Activated T-helper 2 cell treated with anti-CD3 and anti-CD28 coated beads, Interferon-gamma antibody, Interleukin-2, Interleukin-4, amounts not matched to agents 10 μg/mL and 5 μg/mL and 100 μg/mL, durations not matched to agents 14 hours and 24 hours and 36 hours (primary cell): ENCODE measurements around the gene WFDC12. TPM values are rescaled to one million over a fixed set of nuclear protein-coding genes. Genes with fewer than 3 reads are reported as not detected.

ENCODE experiments used
- DNase-seq: peaks from one replicate; pipeline ENCODE4 v3.0.0; 2021; ENCODE audit warnings: low spot score
- H3K27ac Mint-ChIP-seq: one replicate; pipeline ENCODE4 v1.8.0; 2021; ENCODE audit warnings: mixed read lengths
- H3K27me3 Mint-ChIP-seq: one replicate; pipeline ENCODE4 v1.8.0; 2021; ENCODE audit warnings: low read depth, mixed read lengths
- H3K36me3 Mint-ChIP-seq: one replicate; pipeline ENCODE4 v1.8.0; 2021; ENCODE audit warnings: low read depth, mixed read lengths
- H3K4me1 Mint-ChIP-seq: one replicate; pipeline ENCODE4 v1.8.0; 2021; ENCODE audit warnings: low read depth, mixed read lengths
- H3K4me3 Mint-ChIP-seq: one replicate; pipeline ENCODE4 v1.8.0; 2021; ENCODE audit warnings: low read depth, mild to moderate bottlenecking, moderate library complexity, mixed read lengths
- H3K9me3 Mint-ChIP-seq: one replicate; pipeline ENCODE4 v1.8.0; 2021; ENCODE audit warnings: mixed read lengths
- intact Hi-C: fragments of 100-400 bp; cut with micrococcal nuclease; formaldehyde crosslinking; loops from one replicate; pipeline ENCODE4 v1.15.1; 2023
- total RNA-seq: library from RNA; stranded (reverse); gene quantifications from 2 replicates; pipeline ENCODE4 v1.2.3, GENCODE V29; 2022

Gene WFDC12
- total RNA-seq, 1 donor from 2014 or later: not detected

- H3K27ac Mint-ChIP-seq: no peak overlapping the region
- peaks cover 84% of the 10 kb centered on the region for H3K36me3 Mint-ChIP-seq
- peaks cover 6% of the 10 kb centered on the region for H3K9me3 Mint-ChIP-seq
- no peak for DNase-seq
- intact Hi-C loops: no loop called here
- H3K4me1 Mint-ChIP-seq: peaks cover 3% of the 10 kb centered on the region
- H3K27me3 Mint-ChIP-seq: no peaks in the 10 kb centered on the region
- no peak overlapping the region for H3K4me3 Mint-ChIP-seq
Measured at GRCh38 chr20:45082468-45082867, 41.8 kb downstream of the WFDC12 start.

DNA sequence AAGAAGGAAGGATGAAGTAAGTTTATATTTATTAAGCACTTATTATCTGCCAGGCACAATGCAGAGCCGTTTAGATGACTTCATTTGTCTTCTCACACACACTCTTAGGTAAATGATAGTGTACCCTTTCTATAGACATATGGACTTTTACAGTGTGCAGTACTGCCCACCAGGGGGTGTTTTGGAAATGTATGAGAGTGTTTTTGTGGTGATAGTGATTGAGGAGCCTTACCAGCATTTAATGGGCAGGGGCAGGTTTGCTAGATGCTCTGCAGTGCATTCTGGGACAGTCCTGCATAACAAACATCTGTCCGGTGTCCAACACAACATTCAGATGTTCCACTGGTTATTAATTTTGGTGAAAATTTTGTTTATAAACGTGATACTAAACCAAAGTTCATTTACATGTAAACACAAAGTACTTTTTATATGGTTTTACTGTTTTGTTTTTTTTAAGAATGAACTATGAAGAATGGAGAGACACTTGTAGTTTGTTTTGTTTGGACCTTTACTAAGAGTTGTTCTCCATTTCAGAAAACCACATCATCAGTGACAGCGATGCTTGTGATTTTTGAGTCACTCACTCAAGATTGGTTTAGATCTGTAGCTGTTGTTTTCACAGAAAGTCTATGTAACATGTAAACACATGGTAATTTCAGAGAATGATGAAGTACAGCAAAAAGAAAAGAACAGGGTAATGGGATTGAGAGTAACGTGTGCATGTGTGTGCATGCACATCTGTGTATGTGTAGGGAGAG lies 43.2 kb downstream of the WFDC12 start:
- H3K27me3 Mint-ChIP-seq: no peaks in the 10 kb centered on the region
- H3K4me1 Mint-ChIP-seq: peaks cover 3% of the 10 kb centered on the region
- H3K9me3 Mint-ChIP-seq: peaks cover 6% of the 10 kb centered on the region
- peaks cover 85% of the 10 kb centered on the region for H3K36me3 Mint-ChIP-seq
- no peak for DNase-seq
- no peak overlapping the region for H3K4me3 Mint-ChIP-seq
- intact Hi-C loops: no loop called here
- H3K27ac Mint-ChIP-seq: no peak overlapping the region

DNA sequence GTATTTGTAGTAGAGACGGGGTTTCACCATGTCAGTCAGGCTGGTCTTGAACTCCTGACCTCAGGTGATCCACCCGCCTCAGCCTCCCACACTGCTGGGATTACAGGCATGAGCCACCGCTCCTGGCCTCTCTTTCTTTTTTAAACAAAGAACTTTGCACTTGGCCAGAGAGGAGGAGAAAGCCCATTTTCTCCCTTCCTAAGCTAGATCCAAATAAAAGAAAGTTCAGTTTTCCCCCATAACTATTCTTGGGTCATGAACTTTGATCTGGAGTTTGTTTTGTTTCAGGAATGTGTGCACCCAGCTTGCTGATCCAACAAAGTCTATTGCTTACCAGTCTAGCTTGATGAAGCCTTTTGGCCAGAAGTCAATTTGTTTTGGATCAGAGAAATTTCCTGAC lies 46.7 kb downstream of the WFDC12 start:
- DNase-seq: no peak
- H3K27me3 Mint-ChIP-seq: no peaks in the 10 kb centered on the region
- no peak overlapping the region for H3K27ac Mint-ChIP-seq
- peaks cover 77% of the 10 kb centered on the region for H3K36me3 Mint-ChIP-seq
- peaks cover 5% of the 10 kb centered on the region for H3K4me1 Mint-ChIP-seq
- H3K4me3 Mint-ChIP-seq: no peak overlapping the region
- H3K9me3 Mint-ChIP-seq: peaks cover 6% of the 10 kb centered on the region
- intact Hi-C loops: no loop called here

Other genes starting within 250 kb of the WFDC12 start
- gene YWHAB, start 238.8 kb downstream of the WFDC12 start, total RNA-seq: 221 and 225 TPM in 2 replicates
- gene PABPC1L, start 214.4 kb downstream of the WFDC12 start, total RNA-seq: 83.6 and 94.1 TPM in 2 replicates
- 59.5 and 62.1 TPM in 2 replicates for gene TOMM34, start 164.1 kb downstream of the WFDC12 start, total RNA-seq
- 147 and 149 TPM in 2 replicates for gene STK4, start 158.0 kb downstream of the WFDC12 start, total RNA-seq
- 0.18 and 0.21 TPM in 2 replicates for gene KCNS1, start 23.3 kb downstream of the WFDC12 start, total RNA-seq
- gene WFDC5, start 9.3 kb downstream of the WFDC12 start, total RNA-seq: not detected in 2 replicates
- gene PI3, start 50.4 kb upstream of the WFDC12 start, total RNA-seq: not detected in 2 replicates
- not detected in 2 replicates for gene SEMG1, start 82.6 kb upstream of the WFDC12 start, total RNA-seq
- not detected in 2 replicates for gene SEMG2, start 96.9 kb upstream of the WFDC12 start, total RNA-seq
- not detected in 2 replicates for gene SLPI, start 130.1 kb upstream of the WFDC12 start, total RNA-seq
- not detected in 2 replicates for gene RBPJL, start 182.4 kb upstream of the WFDC12 start, total RNA-seq
- 0.39 and 0.64 TPM in 2 replicates for gene MATN4, start 183.8 kb upstream of the WFDC12 start, total RNA-seq
- gene SDC4, start 224.0 kb upstream of the WFDC12 start, total RNA-seq: 133 and 136 TPM in 2 replicates
- gene SYS1, start 238.7 kb upstream of the WFDC12 start, total RNA-seq: 16.8 and 20.1 TPM in 2 replicates